ENCODE results near the gene ABHD12B. TPM values are rescaled to one million over a fixed set of nuclear protein-coding genes. Genes with fewer than 3 reads are reported as not detected.
A peak's percentile ranks its signal among the peaks of the same experiment; 100 is the strongest.

The ABHD12B gene
- total and polyA plus RNA-seq, 2 of the 13 experiments (the other 11 are each of a cell fraction or from before 2014, with no cell fraction given): not detected

DNA sequence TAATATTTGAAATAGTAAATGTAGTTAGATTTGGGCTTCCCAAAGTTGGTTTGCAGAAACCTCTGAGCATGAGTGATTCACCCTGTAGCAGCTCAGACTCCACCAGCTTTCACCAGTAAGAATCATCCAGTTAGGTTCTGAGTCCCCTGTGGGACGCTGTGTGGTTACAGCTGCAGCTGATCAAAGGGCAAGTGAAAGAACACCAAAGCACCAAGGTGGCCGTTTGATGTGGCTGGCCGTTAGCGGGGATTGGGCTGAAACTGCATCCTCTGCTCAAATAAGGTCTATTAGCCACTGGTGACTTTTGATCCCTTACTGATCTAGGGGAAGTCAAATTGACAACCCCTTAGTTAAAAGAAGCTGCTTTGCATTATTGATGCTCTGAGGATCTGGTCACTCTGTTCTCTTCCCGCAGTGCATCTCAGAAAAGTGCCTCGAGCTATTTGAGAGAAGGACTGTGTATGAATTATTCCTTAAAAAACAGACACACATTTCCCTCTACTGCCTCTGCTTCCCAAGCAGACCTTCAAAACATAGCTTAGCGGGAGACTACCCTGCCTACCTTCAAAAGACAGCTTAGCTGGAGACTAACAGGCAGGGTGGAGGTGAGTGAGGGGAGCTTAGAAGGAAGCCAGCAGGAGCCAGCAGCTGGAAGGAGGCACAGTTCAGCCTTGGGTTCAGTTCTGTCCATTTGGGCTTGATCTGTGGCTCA, 3.7 kb downstream of the ABHD12B start (continued):
- TF ChIP-seq, protein P1, sequence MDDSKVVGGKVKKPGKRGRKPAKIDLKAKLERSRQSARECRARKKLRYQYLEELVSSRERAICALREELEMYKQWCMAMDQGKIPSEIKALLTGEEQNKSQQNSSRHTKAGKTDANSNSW (CRISPR knock-in tag; IDR thresholded peaks at IDR 0.05; ENCODE audit: borderline replicate concordance): no peak
- TF ChIP-seq, protein P2, sequence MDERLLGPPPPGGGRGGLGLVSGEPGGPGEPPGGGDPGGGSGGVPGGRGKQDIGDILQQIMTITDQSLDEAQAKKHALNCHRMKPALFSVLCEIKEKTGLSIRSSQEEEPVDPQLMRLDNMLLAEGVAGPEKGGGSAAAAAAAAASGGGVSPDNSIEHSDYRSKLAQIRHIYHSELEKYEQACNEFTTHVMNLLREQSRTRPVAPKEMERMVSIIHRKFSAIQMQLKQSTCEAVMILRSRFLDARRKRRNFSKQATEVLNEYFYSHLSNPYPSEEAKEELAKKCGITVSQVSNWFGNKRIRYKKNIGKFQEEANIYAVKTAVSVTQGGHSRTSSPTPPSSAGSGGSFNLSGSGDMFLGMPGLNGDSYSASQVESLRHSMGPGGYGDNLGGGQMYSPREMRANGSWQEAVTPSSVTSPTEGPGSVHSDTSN (CRISPR knock-in tag; IDR thresholded peaks at IDR 0.05): no peak
- TF ChIP-seq MAFF (IDR thresholded peaks at IDR 0.05; ENCODE audit: low read depth, low read length): peak; percentile 49; the same call in 1 of the 2 replicates
- peak; percentile 64; the same call in 1 of the 2 replicates for TF ChIP-seq FOXO1 (CRISPR knock-in tag; IDR thresholded peaks at IDR 0.05)
- no peak for TF ChIP-seq POLR2AphosphoS5 (IDR thresholded peaks at IDR 0.05; ENCODE audit: low read depth, low read length)
- TF ChIP-seq BCLAF1 (IDR thresholded peaks at IDR 0.05): no peak
- no peak for TF ChIP-seq KLF6 (CRISPR knock-in tag; IDR thresholded peaks at IDR 0.05)
- 0 out of 2 replicates have a peak, but pooled peaks have one; percentile 34 for TF ChIP-seq JUND (CRISPR knock-in tag; IDR thresholded peaks at IDR 0.05)
- no peak for TF ChIP-seq NFAT5 (CRISPR knock-in tag; IDR thresholded peaks at IDR 0.05)
- TF ChIP-seq ZNF605 (CRISPR knock-in tag; IDR thresholded peaks at IDR 0.05): peak; percentile 68
- TF ChIP-seq, protein P3, sequence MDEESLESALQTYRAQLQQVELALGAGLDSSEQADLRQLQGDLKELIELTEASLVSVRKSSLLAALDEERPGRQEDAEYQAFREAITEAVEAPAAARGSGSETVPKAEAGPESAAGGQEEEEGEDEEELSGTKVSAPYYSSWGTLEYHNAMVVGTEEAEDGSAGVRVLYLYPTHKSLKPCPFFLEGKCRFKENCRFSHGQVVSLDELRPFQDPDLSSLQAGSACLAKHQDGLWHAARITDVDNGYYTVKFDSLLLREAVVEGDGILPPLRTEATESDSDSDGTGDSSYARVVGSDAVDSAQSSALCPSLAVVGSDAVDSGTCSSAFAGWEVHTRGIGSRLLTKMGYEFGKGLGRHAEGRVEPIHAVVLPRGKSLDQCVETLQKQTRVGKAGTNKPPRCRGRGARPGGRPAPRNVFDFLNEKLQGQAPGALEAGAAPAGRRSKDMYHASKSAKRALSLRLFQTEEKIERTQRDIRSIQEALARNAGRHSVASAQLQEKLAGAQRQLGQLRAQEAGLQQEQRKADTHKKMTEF (CRISPR knock-in tag; IDR thresholded peaks at IDR 0.05): peak; percentile 58
- TF ChIP-seq ZNF724P (CRISPR knock-in tag; IDR thresholded peaks at IDR 0.05; ENCODE audit: borderline replicate concordance): no peak
- TF ChIP-seq, protein P4, sequence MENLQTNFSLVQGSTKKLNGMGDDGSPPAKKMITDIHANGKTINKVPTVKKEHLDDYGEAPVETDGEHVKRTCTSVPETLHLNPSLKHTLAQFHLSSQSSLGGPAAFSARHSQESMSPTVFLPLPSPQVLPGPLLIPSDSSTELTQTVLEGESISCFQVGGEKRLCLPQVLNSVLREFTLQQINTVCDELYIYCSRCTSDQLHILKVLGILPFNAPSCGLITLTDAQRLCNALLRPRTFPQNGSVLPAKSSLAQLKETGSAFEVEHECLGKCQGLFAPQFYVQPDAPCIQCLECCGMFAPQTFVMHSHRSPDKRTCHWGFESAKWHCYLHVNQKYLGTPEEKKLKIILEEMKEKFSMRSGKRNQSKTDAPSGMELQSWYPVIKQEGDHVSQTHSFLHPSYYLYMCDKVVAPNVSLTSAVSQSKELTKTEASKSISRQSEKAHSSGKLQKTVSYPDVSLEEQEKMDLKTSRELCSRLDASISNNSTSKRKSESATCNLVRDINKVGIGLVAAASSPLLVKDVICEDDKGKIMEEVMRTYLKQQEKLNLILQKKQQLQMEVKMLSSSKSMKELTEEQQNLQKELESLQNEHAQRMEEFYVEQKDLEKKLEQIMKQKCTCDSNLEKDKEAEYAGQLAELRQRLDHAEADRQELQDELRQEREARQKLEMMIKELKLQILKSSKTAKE (CRISPR knock-in tag; IDR thresholded peaks at IDR 0.05; ENCODE audit: borderline replicate concordance): 0 out of 2 replicates have a peak, but pooled peaks have one; percentile 12
- TF ChIP-seq KDM4B (CRISPR knock-in tag; IDR thresholded peaks at IDR 0.05): peak; percentile 76; the same call in 1 of the 2 replicates
- TF ChIP-seq, protein P5, sequence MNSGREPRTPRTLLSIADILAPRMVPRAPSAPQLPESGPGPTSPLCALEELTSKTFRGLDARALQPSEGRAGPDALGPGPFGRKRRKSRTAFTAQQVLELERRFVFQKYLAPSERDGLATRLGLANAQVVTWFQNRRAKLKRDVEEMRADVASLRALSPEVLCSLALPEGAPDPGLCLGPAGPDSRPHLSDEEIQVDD (CRISPR knock-in tag; IDR thresholded peaks at IDR 0.05; ENCODE audit: borderline replicate concordance): no peak
